Type B pancreatic cell (in vitro differentiated cells): ENCODE data around the gene ATP9A. TPM values are rescaled to one million over a fixed set of nuclear protein-coding genes. Genes with fewer than 3 reads are reported as not detected.

Experiments
- DNase-seq: peaks from one replicate; pipeline ENCODE4 v3.0.0; 2021; ENCODE audit warnings: mixed read lengths; ENCODE audit not compliant: unreplicated experiment; ENCODE audit errors: extremely low spot score
- H3K27ac Mint-ChIP-seq: 2 replicates; pipeline ENCODE4 v1.8.0; 2021; ENCODE audit warnings: mild to moderate bottlenecking, mixed read lengths
- H3K27me3 Mint-ChIP-seq: 2 replicates; pipeline ENCODE4 v1.8.0; 2021; ENCODE audit warnings: mixed read lengths
- H3K36me3 Mint-ChIP-seq: 2 replicates; pipeline ENCODE4 v1.8.0; 2021; ENCODE audit warnings: mixed read lengths
- H3K4me1 Mint-ChIP-seq: one replicate; pipeline ENCODE4 v1.8.0; 2021; ENCODE audit warnings: mixed read lengths; ENCODE audit not compliant: unreplicated experiment
- H3K4me3 Mint-ChIP-seq: 2 replicates; pipeline ENCODE4 v1.8.0; 2021; ENCODE audit warnings: mild to moderate bottlenecking, mixed read lengths
- H3K9me3 Mint-ChIP-seq: 2 replicates; pipeline ENCODE4 v1.8.0; 2021; ENCODE audit warnings: mixed read lengths
- total RNA-seq: library from RNA; stranded (reverse); gene quantifications from 2 replicates; pipeline ENCODE4 v1.2.1, GENCODE V29; 2021; ENCODE audit warnings: low replicate concordance
- TF ChIP-seq, protein P1 (sequence below): fragments of 200-600 bp; sonication (generic); conservative IDR thresholded peaks from 2 replicates; pipeline ENCODE4 v1.5.0; 2021; ENCODE audit warnings: antibody characterized with exemption, mild to moderate bottlenecking

Gene ATP9A
- total RNA-seq, 1 donor from 2014 or later: 55.8 TPM

DNA sequence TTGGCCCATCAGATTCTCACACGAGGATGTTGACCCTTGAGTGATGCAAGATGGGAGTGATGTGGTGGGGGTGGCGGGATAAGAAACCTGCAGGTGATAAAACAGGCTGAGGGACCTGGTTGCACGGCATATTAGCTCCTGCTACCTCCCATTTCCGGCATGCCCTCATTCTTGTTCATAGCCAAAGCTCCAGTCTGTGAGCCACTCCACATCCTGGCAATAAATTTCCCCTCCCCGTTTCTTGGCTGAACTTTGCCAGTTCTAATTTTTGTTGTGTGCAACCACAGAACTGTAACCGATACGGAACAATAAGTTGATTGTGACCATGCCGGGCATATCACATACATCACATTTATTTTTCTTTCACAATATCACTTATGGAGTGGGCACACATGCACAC lies 184.1 kb downstream of the ATP9A start:
- H3K9me3 Mint-ChIP-seq: no peaks in the 10 kb centered on the region
- H3K27me3 Mint-ChIP-seq: no peaks in the 10 kb centered on the region
- H3K36me3 Mint-ChIP-seq: no peaks in the 10 kb centered on the region

DNA sequence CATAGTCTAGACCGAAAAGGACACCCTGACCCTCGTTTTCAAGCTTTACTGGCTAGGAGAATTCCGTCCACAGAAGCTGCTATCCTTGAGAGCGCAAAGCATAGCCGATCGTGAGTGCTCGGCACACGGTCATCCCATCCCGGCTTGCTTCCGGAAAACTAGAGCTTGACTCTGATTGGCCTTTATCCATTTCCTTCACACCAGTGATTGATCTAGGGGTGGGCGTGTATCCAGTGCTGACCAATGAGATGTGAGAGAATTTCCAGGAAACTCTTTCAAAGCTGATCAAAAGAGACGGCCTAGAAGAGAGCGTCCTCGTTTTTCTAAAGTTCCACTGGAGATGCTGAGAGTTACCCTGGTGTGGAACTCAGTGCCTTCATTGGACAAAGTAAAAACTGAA lies 184.7 kb downstream of the ATP9A start:
- Mint-ChIP-seq H3K36me3 (no peaks in the 10 kb centered on the region), H3K4me3 (no peak overlapping the region), H3K9me3 (no peaks in the 10 kb centered on the region), H3K27me3 (no peaks in the 10 kb centered on the region), H3K4me1 (peaks cover 4% of the 10 kb centered on the region), H3K27ac (no peak overlapping the region)
- no peak for DNase-seq
- TF ChIP-seq, protein P1, sequence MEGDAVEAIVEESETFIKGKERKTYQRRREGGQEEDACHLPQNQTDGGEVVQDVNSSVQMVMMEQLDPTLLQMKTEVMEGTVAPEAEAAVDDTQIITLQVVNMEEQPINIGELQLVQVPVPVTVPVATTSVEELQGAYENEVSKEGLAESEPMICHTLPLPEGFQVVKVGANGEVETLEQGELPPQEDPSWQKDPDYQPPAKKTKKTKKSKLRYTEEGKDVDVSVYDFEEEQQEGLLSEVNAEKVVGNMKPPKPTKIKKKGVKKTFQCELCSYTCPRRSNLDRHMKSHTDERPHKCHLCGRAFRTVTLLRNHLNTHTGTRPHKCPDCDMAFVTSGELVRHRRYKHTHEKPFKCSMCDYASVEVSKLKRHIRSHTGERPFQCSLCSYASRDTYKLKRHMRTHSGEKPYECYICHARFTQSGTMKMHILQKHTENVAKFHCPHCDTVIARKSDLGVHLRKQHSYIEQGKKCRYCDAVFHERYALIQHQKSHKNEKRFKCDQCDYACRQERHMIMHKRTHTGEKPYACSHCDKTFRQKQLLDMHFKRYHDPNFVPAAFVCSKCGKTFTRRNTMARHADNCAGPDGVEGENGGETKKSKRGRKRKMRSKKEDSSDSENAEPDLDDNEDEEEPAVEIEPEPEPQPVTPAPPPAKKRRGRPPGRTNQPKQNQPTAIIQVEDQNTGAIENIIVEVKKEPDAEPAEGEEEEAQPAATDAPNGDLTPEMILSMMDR: no peak

More for the DNA sequence above, 184.1 kb downstream of the ATP9A start:
- peaks cover 4% of the 10 kb centered on the region for H3K4me1 Mint-ChIP-seq
- no peak for DNase-seq
- TF ChIP-seq, protein P1: no peak
- no peak overlapping the region for H3K27ac Mint-ChIP-seq
- no peak overlapping the region for H3K4me3 Mint-ChIP-seq

DNA sequence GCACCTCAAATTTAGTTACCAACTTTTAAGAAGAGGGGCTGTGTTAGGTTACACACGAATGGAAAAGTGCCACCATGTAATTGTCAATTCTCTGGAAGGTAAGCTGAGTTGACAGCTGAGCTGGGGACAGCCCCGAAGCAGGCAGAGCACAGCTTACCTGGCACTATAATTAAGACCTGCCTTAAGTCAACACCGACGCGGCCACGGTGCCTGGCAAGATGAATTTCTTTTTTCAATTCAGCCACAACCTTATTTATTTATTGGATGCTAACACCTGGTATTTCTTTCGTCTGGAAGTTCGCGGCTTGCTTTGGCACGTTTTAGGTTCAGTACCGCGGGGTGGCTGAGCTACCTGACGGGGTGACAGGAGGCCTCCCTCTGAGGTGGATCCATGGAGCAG lies 185.1 kb downstream of the ATP9A start:
- Mint-ChIP-seq H3K27me3 (no peaks in the 10 kb centered on the region), H3K9me3 (no peaks in the 10 kb centered on the region), H3K4me1 (peaks cover 4% of the 10 kb centered on the region)

DNA sequence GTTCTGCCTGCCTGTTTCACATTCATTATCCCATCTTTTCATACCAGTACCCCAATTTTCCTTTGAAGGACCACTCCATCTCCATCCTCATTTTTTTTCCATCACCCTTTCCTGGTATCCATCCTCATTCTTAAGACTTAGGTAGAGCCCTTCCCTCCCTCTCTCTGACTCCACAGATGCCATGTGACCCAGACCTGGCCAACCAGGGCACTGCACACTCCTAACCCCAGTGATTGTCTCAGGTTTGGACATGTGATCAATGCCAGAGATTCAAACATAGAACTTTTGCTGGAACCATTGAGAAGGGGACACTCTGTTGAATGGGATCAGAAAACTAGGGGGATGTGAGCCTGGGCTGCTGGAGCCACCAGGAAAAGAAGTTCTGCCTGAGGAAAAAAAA lies 186.6 kb downstream of the ATP9A start:
- Mint-ChIP-seq H3K27me3 (no peaks in the 10 kb centered on the region), H3K4me1 (peaks cover 4% of the 10 kb centered on the region), H3K27ac (no peak overlapping the region), H3K4me3 (no peak overlapping the region), H3K36me3 (no peaks in the 10 kb centered on the region), H3K9me3 (no peaks in the 10 kb centered on the region)
- no peak for DNase-seq
- TF ChIP-seq, protein P1: no peak

More for the DNA sequence above, 185.1 kb downstream of the ATP9A start:
- TF ChIP-seq, protein P1: no peak
- DNase-seq: no peak
- Mint-ChIP-seq H3K36me3 (no peaks in the 10 kb centered on the region), H3K4me3 (no peak overlapping the region), H3K27ac (no peak overlapping the region)

DNA sequence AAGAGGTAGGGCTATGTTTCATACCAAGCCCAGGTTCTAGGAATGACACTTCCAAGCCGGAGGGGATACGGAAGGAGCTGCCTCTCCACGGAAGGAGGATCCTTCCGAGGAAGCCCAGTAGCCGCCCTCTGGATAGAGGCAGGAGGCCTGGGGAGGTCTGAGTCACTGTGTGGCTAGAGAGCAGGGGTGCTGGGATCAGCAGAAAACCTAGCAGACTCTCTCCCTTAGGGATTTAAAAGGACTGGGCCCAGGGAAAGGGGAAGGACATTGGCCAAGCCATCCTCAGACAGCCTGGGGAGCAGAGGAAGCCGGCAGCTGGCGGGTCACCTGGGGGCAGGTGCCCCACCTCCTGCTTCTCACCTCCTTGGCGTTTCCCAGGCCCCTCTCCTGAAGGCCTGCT lies 189.1 kb downstream of the ATP9A start:
- H3K27me3 Mint-ChIP-seq: no peaks in the 10 kb centered on the region
- no peak for DNase-seq
- H3K4me1 Mint-ChIP-seq: no peaks in the 10 kb centered on the region
- H3K4me3 Mint-ChIP-seq: no peak overlapping the region
- no peak overlapping the region for H3K27ac Mint-ChIP-seq
- TF ChIP-seq, protein P1: no peak
- no peaks in the 10 kb centered on the region for H3K36me3 Mint-ChIP-seq
- no peaks in the 10 kb centered on the region for H3K9me3 Mint-ChIP-seq

DNA sequence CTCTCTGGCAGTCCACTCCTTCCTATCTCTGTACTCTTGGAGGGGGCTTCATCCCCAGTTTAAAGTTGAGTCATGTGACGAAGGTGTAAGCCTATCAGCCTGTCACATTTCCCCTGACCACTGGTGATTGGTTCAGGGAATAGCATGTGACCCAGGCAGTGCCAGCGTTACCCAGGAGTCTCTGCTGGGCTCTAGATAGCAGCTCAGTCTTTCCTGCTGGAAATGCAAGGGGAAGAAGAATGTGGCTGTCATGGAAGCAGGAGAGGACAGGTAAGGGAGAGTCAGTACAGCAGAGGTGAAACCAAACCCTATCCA lies 190.1 kb downstream of the ATP9A start:
- Mint-ChIP-seq H3K4me1 (no peaks in the 10 kb centered on the region), H3K27ac (no peak overlapping the region), H3K9me3 (no peaks in the 10 kb centered on the region), H3K4me3 (no peak overlapping the region), H3K27me3 (no peaks in the 10 kb centered on the region), H3K36me3 (no peaks in the 10 kb centered on the region)
- TF ChIP-seq, protein P1: no peak
- no peak for DNase-seq
